ENCODE results near the gene BPIFB3.
"Not testable (repeated sequence)": the region's sequence is repeated elsewhere in the genome, so short reads cannot be mapped to it uniquely, and the experiment has no call there.

Gene BPIFB3

DNA sequence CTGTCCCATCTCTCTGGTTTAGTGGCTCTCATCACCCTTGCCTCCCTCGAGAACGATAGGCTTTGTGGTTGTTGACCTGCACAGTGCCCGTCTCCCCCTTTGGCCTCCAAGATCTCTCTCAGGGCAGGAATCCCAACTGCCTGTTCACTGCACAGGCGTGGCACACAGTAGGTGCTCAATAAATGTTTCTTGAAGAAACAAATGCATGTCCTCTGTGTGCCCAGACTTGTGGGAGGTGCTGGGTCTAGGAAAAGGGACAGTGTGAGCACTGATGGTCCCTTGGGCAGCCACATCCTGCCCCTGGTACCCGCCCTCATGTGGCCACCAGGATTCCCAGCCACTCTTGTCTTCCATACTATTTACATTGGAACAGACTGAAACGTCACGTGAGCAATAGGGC, 24.8 kb upstream of the BPIFB3 start:
- no peak for DNase-seq

GRCh38 chr20:33030076-33030475, 23.6 kb upstream of the BPIFB3 start:
- DNase-seq: no peak

DNA sequence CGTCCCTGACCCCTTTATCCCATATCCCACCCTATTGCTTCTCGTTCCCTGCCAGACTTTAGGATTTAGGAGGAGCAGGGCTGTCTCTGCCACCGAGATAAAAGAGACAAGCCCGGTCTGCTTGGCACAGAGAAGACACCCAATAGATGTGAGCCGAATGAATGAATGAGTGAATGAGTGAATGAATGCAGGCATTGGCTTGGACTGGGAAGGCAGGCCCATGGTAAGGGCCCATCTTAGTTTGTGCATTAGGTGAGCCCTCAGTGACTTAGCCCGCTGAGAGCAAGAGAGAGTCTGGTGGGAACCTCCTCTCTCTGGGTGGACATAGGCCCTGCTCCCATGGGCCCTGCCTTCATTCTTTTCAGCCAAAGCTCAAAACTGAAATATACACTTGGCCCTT, 23.1 kb upstream of the BPIFB3 start:
- no peak for DNase-seq

- no peak for DNase-seq
Measured at GRCh38 chr20:33031531-33031930, 22.2 kb upstream of the BPIFB3 start, which contains the start of gene BPIFB6. BPIFB6 (plus strand) TSS chr20:33031648; CDS start chr20:33031648, 0 bp downstream.

GRCh38 chr20:33032555-33032954, 21.1 kb upstream of the BPIFB3 start:
- DNase-seq: no peak

GRCh38 chr20:33033381-33033780, 20.3 kb upstream of the BPIFB3 start:
- DNase-seq: no peak

GRCh38 chr20:33034115-33034514, 19.6 kb upstream of the BPIFB3 start:
- no peak for DNase-seq

DNA sequence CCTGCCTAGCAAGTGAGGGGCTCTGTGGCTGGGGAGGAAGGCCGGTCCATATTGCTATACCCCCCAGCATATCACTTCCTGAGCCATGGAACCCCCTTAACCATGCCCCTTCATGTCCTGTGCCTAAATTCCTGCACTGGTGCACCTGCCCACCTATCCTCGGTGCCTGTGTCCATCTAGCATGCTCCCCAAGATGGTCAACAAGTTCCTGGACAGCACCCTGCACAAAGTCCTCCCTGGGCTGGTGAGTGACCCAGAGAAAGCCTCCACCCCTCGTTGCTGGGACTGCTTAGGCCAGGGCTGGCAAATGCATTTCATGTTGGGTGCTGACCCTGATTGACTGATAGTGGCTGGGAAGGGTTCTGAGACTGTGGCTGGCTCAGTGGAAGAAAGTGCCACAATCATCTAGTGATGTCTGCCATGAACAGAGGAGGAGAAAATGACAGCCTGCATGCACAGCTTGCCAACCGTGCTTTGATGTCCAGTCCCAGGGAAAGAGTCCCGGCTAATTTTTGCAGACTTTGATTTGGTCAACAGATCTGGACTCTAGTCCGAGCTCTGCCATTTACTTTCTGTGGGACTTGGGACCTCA, 18.7 kb upstream of the BPIFB3 start:
- DNase-seq: no peak

- no peak for DNase-seq
Measured at GRCh38 chr20:33037456-33037855, 16.2 kb upstream of the BPIFB3 start.

DNA sequence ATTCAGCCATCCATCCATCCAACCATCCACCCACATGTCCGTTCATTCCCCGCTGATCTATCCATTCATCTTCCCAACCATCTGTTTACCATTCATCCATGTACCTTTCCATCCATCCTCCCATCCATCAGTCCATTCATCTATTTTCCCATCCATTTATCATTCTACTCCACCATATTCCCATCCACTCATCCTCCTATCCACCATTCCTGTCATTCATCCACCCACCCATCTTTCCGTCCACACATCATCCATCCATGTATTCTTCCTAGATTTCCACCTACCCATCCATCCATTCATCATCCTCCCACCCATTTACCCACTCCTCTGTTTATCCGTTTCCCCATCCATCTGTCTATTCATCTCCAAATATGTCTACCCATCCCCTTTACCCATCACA, 15.5 kb upstream of the BPIFB3 start:
- DNase-seq: no peak

DNA sequence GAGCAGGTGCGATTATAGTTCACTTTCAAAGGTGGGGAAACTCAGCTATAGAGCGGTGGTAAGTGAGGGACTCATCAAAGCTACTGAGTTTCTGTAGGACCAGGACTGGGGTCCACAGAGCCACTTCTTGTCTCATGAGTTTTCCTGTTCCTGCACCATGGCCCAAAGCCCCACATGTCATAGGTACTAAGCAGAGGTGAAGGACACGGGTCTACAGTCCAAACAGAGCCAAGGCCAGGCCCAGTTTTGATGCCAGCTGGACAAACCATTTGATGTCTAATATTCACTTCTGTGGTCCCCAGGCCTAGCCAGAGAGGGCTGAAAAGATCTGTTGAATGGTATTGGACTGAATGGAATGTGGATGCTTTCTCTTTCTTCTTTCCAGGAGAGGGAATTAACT, 11.3 kb upstream of the BPIFB3 start:
- DNase-seq: no peak

GRCh38 chr20:33042983-33043730, 10.5 kb upstream of the BPIFB3 start:
- no peak for DNase-seq

DNA sequence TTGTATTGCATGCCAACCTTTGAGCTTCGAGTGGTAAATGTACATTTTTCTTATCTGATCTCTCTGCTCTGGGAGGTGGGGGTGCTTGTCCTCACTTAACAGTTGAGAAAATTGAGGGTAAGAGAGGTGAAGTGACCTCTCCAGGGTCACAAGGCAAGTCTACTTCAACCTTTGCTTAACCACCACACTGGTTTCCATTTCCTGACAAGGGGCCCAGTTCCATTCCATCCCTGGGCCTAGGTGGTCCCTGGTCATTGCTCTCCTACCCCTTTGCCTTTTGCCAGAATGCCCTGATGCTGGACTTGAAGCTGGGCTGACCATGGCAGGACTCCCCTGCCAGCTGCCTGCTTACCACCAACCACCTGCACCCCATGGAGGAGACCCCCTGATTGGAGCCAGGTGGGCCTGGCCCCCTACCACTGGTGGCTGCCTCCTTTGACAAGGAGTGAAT, 9.9 kb upstream of the BPIFB3 start:
- no peak for DNase-seq

GRCh38 chr20:33045129-33045721, 8.5 kb upstream of the BPIFB3 start:
- not testable (repeated sequence) for DNase-seq

- no peak for DNase-seq
Measured at GRCh38 chr20:33046412-33046811, 7.3 kb upstream of the BPIFB3 start.

DNA sequence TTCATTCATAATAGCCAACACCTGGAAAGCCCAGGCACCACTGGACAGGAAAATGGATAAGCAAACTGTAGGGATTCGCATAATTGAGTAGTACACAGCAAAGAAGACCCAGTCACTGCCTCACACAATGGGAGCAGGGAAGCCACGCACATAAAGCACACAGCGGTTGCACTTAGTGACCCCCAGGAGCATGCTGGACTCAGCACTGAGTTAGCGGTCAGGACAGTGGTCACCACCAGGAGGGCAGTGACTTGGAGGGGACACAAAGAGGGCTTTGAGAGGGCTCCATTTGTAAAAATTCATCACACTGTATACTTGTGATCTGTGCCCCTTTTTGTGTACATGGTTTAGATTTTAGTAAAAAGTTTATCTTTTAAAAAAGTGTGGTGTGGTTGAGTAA, 2.4 kb upstream of the BPIFB3 start:
- DNase-seq: no peak

DNA sequence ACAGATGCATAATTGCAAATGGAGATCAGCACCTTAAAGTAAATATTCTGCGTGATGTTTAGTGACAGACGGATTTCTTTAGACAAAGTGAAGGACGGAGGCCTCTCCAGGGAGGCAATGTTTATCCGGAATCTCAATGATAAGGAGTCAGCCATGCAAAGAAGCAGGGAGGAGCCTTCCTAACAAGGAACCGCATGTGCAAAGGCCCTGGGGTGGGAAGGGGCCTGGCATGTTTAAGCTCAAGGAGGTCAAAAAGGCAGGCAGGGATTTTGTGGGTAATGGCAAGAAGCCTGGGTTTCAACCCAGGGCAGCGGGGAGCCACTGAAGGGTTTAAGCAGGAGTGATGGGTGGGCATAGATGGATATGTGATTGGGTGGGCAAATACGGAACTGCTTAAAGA, 678 bp downstream of the BPIFB3 start:
- DNase-seq: no peak

DNA sequence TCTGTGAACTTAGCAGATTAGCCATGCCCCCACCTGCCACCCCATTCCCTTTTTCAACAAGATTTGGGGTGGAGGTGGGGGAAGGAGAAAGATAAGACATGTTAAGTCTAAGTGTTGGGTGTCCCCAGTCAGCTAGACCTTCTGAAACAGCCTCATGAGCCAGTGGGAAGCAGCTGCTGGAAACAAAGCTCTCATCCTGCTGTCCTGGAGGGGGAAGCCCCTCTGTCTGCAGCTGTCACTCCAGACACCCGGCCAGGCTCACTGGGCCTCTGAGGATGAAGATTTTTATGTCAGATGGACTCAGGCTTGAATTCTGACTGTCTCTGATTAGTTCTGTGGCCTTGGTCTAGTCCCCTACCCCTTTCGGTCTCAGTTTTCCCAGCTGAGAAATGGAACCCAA, 1.1 kb downstream of the BPIFB3 start:
- no peak for DNase-seq

DNA sequence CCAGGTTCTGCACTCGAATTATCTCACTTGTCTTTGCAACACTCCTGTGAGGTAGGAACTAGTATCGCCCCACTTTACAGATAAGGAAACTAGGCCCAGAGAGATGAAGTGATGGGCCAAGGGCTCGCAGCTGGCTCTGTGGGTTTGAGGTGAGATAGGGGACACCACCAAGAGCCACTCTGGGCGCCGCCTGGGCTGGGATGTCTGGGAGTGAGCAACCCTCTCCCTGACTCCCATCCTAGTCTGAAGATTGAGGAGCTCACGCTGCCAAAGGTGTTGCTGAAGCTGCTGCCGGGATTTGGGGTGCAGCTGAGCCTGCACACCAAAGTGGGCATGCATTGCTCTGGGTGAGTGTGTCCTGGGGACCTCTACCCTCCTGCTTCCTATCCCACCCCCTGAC, 5.4 kb downstream of the BPIFB3 start:
- DNase-seq: no peak

DNA sequence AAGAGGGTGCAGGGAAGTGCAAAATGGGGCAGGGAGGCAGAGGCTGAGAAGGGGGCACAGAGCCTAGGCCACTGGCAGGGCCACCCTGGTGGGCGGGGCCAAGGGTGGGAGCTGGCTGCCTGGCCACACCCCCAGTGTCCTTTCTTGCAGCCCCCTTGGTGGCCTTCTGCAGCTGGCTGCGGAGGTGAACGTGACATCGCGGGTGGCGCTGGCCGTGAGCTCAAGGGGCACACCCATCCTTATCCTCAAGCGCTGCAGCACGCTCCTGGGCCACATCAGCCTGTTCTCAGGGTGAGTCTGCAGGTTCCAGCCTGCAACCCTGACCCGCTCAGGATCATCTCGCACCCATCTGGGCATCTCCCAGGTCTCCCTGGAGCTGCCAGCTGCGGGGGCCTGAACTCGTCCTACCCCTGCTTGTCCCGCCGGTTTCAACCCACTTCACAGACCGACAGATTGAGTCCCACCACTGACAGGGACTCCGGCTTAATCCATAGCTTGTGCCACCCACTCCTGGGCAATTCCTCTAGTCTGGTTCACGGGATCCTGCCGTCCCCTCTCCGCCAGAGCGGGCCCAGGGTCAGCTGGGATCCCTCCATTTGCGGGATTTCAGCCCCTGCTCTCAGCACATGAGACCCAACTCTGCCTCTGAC, 6.2 kb downstream of the BPIFB3 start:
- DNase-seq: no peak

- DNase-seq: no peak
Measured at GRCh38 chr20:33061658-33062028, 7.9 kb downstream of the BPIFB3 start.

- DNase-seq: no peak
Measured at GRCh38 chr20:33062105-33062824, 8.6 kb downstream of the BPIFB3 start.

- DNase-seq: no peak
Measured at GRCh38 chr20:33062825-33063149, 9.1 kb downstream of the BPIFB3 start.

All from suppressor macrophage treated with lipopolysaccharide for 1 hour (primary cell).